Liver (tissue), 3 donors: ENCODE data around the gene DHX16.

Source experiments
- RXRA ChIP-seq, 2 donors: IDR thresholded peaks; 2 replicates each; pipeline ENCODE4 v1.6.1; 2017 to 2018; ENCODE audit warnings: antibody characterized with exemption in 2 of 2, mild to moderate bottlenecking in 1 of 2
- TF ChIP-seq, protein P1 (sequence below): fragments of 150-350 bp; IDR thresholded peaks from 2 replicates; pipeline ENCODE4 v1.5.1; 2017; ENCODE audit warnings: improper control_type of control experiment, low read depth, low read length; ENCODE audit not compliant: missing input control
- donor health status: healthy.
- donor health status: healthy.

DNA sequence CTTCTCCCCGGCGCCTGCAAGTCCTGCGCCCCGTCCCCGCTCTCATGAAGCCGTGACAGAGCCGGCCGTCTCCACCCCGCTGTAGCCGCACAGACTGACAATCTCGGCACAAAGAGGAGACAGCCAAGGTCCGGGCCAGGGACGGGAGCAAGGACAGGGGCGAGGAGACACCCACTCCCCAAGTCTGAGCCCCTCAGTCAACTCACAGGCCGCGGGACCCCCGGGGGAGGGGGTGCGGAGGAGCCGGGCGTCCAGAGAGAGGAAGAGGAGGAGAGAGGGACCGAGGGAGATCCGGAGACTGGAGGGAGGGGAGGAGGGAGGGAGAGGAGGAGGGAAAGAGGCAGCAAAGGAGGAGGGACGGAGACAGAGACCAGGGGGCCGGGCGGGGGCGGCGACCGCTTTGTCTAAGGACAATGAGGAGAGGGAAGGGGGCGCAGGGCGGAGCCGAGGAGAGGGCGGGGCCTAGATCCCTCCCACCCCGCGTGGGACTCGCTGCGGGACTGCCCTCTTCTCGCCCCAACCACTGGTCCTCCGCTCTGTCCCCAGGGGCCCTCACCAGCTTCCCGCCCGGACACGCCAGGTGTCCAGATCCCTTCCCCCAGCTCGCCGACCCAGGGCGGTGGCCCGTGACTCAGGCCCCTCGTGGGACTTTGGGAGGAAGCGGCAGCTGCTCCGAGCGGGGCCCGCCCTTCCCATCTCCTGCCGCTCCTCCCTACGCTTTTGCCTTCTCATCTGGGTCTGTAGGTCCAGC lies 14.3 kb upstream of the DHX16 start:
- TF ChIP-seq, protein P1, sequence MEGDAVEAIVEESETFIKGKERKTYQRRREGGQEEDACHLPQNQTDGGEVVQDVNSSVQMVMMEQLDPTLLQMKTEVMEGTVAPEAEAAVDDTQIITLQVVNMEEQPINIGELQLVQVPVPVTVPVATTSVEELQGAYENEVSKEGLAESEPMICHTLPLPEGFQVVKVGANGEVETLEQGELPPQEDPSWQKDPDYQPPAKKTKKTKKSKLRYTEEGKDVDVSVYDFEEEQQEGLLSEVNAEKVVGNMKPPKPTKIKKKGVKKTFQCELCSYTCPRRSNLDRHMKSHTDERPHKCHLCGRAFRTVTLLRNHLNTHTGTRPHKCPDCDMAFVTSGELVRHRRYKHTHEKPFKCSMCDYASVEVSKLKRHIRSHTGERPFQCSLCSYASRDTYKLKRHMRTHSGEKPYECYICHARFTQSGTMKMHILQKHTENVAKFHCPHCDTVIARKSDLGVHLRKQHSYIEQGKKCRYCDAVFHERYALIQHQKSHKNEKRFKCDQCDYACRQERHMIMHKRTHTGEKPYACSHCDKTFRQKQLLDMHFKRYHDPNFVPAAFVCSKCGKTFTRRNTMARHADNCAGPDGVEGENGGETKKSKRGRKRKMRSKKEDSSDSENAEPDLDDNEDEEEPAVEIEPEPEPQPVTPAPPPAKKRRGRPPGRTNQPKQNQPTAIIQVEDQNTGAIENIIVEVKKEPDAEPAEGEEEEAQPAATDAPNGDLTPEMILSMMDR: no peak
- peak in 1 of 2 donors; percentile 42 for TF ChIP-seq RXRA (IDR thresholded peaks at IDR 0.05)
